ENCODE results near the gene LGR4.
"Not testable (repeated sequence)": the region's sequence is repeated elsewhere in the genome, so short reads cannot be mapped to it uniquely, and the experiment has no call there.

The LGR4 gene

GRCh38 chr11:27459191-27459590 is 13.4 kb downstream of the LGR4 start:
- no peak for DNase-seq (ENCODE audit: low spot score)

GRCh38 chr11:27458182-27458581 is 14.4 kb downstream of the LGR4 start:
- DNase-seq (ENCODE audit: low spot score): no peak

DNA sequence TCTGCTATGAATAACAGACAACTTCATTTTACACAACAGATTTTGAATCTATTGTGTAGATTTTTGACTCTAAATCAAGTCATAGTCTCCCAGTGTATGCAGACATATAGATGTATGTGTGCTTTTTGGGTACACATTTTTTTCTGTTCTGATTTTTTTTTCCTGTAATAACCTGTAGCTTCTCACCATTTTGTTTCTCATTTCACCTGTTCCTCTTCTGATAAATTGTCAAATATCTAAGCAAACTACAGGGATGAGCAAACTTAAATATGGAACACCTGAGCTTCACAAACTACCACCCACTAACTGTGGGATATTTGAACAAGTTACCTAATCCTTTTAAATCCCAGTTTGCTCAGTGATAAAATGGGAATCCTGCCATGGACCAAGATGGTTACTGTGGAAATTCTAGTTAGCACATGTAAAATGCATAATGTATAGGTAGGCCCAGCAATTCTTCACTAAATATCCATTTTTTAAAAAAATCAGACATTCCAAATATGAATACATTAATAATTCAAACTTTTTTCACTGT is 15.7 kb downstream of the LGR4 start:
- no peak for DNase-seq (ENCODE audit: low spot score)

- DNase-seq (ENCODE audit: low spot score): no peak
These were observed 16.3 kb downstream of the LGR4 start for GRCh38 chr11:27456140-27456794.

DNA sequence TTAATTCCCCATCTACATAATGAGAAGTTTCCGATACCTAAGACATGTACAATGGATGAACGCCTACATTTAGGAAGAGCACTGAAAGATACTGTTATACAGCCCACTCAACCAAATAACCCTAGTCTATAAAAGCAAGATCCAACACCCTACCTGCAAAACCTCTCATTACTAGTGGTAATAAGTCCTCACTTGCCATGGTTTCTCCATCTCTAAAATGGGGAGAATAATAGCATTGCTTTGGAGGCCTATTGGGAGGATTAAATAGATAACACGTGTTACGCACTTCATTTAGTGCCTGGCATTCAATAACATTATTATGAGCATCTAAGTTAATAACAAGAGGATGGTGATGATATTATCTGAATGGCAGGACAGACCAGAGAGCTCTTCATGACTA is 16.9 kb downstream of the LGR4 start:
- DNase-seq (ENCODE audit: low spot score): no peak

GRCh38 chr11:27453701-27454100 is 18.9 kb downstream of the LGR4 start:
- DNase-seq (ENCODE audit: low spot score): no peak

- DNase-seq (ENCODE audit: low spot score): no peak
These were observed 20.4 kb downstream of the LGR4 start for GRCh38 chr11:27452147-27452546.

GRCh38 chr11:27451244-27451965 is 21.2 kb downstream of the LGR4 start:
- no peak for DNase-seq (ENCODE audit: low spot score)

DNA sequence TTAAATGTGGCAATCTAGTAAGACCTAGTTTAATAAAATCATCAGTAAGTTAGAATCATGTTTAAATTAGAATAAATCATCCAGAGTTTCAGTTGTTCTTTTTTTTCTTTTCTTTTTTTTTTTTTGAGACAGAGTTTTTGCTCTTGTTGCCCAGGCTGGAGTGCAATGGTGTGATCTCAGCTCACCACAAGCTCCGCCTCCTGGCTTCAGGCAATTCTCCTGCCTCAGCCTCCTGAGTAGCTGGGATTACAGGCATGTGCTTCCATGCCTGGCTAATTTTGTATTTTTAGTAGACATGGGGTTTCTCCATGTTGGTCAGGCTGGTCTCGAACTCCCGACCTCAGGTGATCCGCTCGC is 24.4 kb downstream of the LGR4 start:
- DNase-seq (ENCODE audit: low spot score): not testable (repeated sequence)

GRCh38 chr11:27447288-27448183 is 25.1 kb downstream of the LGR4 start:
- DNase-seq (ENCODE audit: low spot score): no peak

- no peak for DNase-seq (ENCODE audit: low spot score)
These were observed 27.0 kb downstream of the LGR4 start for GRCh38 chr11:27445625-27446024.

GRCh38 chr11:27444801-27445215 is 27.8 kb downstream of the LGR4 start:
- no peak for DNase-seq (ENCODE audit: low spot score)

DNA sequence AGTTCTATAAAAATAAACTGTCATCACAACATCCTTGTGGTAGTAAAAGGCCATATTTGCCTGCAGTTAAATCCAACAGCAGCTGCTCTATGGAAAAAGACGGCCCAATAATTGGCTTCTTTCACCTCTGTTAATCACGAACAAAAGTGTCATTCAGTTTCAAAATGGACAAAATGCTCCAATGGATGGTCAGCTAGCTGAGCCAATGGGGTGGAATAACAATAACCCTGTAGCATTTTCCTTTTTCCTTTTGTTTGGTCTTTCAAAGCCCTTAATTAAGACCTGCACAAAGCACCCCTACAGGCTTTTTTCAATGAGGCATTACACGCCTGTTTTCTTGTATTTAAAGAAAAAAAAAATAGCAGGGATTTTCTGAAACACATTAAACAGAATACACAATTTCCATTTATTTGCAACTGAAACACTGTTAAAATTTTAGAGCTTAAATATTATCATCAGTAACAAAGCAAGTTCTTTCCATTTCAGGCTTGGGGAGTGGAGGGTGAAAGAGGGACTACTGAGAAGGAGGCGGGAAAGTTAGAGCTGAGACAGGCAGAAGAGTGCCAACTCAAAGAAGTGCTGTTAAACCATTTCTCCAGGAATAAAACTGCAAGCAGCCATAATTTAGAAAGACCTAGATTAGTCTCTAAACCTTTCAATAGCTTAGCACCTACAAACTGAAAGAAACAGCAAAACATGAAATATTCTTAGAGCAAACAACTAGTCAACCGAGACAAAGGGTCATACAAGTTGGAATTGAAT is 28.7 kb downstream of the LGR4 start:
- no peak for DNase-seq (ENCODE audit: low spot score)

DNA sequence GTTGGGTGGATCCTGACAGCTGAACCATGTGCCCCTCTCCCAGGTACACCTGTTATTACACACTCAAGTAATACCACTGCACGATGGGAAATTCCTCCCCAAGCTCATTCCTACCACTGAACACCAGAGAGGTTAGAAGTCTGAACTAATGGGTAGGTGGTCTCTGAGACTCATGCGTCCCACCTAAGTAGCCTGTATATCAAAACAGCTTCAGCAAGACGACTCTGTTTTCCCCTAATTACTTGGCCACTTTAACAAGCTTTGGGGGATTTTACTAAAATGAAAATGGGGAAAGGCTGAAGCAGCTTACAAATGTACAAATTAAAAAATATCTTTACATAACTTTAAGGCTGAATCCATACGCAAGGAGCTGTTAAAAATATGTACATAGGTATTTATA is 29.4 kb downstream of the LGR4 start:
- no peak for DNase-seq (ENCODE audit: low spot score)

DNA sequence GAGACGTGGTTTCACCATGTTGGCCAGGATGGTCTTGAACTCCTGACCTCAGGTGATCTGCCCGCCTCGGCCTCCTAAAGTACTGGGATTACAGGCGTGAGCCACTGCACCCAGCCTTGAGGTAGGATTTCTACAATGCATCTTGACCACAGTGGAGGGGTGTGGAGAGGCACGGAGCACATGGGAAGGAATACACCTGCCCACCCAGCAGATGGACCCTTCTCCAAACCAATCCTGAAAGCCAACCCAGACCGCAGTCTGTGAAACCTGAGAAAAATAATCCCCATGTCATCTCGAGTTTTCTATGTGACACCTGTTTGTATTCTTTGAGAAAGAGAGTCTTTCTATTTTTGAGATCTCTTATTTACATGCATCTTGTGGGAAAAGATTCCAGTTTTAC is 32.5 kb downstream of the LGR4 start:
- no peak for DNase-seq (ENCODE audit: low spot score)

DNA sequence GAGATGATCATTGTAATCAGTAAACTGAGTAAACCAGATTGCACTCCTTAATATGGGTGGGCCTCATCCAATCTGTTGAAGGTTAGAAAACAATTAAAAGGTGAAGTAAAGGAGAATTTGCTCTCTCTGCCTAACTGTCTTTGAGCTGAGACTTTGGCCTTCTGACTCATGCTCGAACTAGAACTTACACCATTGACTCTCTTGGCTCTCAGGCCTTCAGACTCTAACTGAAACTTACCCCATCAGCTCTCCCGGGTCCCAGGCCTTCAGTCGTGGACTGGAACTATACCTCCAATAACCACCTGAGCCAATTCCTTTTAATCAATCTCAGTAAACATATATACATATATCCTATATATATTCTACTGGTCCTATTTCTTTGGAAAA is 34.0 kb downstream of the LGR4 start:
- DNase-seq (ENCODE audit: low spot score): no peak

GRCh38 chr11:27437829-27438594 is 34.6 kb downstream of the LGR4 start:
- no peak for DNase-seq (ENCODE audit: low spot score)

GRCh38 chr11:27436916-27437315 is 35.7 kb downstream of the LGR4 start:
- DNase-seq (ENCODE audit: low spot score): no peak

- DNase-seq (ENCODE audit: low spot score): no peak
These were observed 38.8 kb downstream of the LGR4 start for GRCh38 chr11:27433742-27434141.

DNA sequence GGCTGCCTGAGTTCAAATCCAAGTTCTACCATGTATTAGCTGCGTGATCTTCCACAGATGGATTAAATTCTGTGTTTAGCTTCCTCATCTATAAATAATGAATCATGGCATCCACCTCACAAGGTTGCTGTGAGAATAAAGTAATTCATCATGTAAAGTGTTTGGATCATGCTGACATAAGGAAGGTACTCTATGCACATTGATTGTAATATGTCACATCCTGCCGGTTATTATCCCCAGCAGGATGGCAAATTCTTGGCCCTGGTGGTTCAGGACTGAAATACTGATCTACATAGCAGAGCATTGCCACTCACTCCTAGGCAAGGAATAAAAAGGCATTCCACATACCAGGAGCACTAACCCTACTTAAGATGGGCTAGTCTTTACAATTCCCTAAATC is 40.8 kb downstream of the LGR4 start:
- no peak for DNase-seq (ENCODE audit: low spot score)

DNA sequence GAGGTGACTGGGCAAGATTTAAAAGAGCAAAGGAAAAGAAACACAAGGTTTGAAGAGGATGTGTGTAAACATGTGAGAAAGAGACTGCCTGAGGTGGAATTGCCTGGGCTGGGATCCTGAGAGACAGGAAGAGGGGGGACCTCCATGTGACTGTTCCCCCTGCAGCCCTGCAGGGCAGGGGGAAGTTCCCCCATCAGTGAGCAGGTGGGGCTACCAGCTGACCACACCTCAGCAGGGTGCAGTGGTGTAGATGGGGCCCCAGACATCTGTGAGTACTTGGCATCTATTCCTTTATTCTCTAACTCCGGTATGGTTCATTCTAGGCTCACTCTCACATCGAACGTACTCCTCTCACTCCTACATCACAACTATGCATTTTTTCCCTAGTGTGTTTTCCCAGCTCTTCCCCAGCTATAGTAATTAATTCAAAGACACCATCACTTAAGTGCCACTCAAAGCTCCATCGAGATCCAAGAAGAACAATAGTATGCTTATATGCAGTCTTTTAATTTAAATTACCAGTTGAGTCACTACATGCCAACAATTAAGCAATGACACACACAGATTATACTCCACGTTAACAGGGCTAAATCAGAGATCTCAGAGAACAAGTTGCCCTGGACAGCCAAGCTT is 42.7 kb downstream of the LGR4 start:
- no peak for DNase-seq (ENCODE audit: low spot score)
